BE2C (cell line): ENCODE results near the gene FADD.

Experiments
- DNase-seq: peaks from one replicate; pipeline ENCODE4 v3.0.0-alpha.2; 2020
- H3K27me3 ChIP-seq: fragments of 250-450 bp; sonication (Bioruptor Pico); 2 replicates; pipeline ENCODE4 v1.5.1; 2020; ENCODE audit warnings: mild to moderate bottlenecking
- H3K36me3 ChIP-seq: fragments of 250-450 bp; sonication (Bioruptor Pico); 2 replicates; pipeline ENCODE4 v1.5.1; 2020; ENCODE audit warnings: mild to moderate bottlenecking
- H3K4me1 ChIP-seq: fragments of 250-450 bp; sonication (Bioruptor Pico); 2 replicates; pipeline ENCODE4 v1.5.1; 2020
- H3K4me3 ChIP-seq: 2 replicates; pipeline ENCODE4 v1.5.1; 2011; ENCODE audit warnings: low read depth, low read length
- H3K9me3 ChIP-seq: fragments of 250-450 bp; sonication (Bioruptor Pico); 2 replicates; pipeline ENCODE4 v1.5.1; 2020
- CTCF ChIP-seq: IDR thresholded peaks from 2 replicates; pipeline ENCODE4 v1.5.1; 2012; ENCODE audit warnings: mild to moderate bottlenecking, low read depth, low read length

Gene FADD

GRCh38 chr11:70159627-70160570 lies 43.2 kb upstream of the FADD start:
- no peak for DNase-seq
- no peaks in the 10 kb centered on the region for H3K36me3 ChIP-seq
- no peak for TF ChIP-seq CTCF
- no peaks in the 10 kb centered on the region for H3K9me3 ChIP-seq
- H3K4me1 ChIP-seq = no peaks in the 10 kb centered on the region
- H3K27me3 ChIP-seq = no peaks in the 10 kb centered on the region
- H3K4me3 ChIP-seq = no peak overlapping the region

- TF ChIP-seq CTCF = no peak
- H3K27me3 ChIP-seq = no peaks in the 10 kb centered on the region
- H3K36me3 ChIP-seq = no peaks in the 10 kb centered on the region
- no peak for DNase-seq
- H3K4me3 ChIP-seq = no peak overlapping the region
- H3K4me1 ChIP-seq = no peaks in the 10 kb centered on the region
- H3K9me3 ChIP-seq = no peaks in the 10 kb centered on the region
Observed at GRCh38 chr11:70161043-70161625, 42.0 kb upstream of the FADD start.

- TF ChIP-seq CTCF = no peak
- Histone ChIP-seq H3K36me3 (no peaks in the 10 kb centered on the region), H3K4me1 (no peaks in the 10 kb centered on the region), H3K27me3 (no peaks in the 10 kb centered on the region), H3K4me3 (no peak overlapping the region), H3K9me3 (no peaks in the 10 kb centered on the region)
- DNase-seq = no peak
Observed at GRCh38 chr11:70164705-70165104, 38.4 kb upstream of the FADD start.

GRCh38 chr11:70167120-70167519 lies 36.0 kb upstream of the FADD start:
- Histone ChIP-seq H3K4me1 (no peaks in the 10 kb centered on the region), H3K4me3 (no peak overlapping the region), H3K9me3 (no peaks in the 10 kb centered on the region), H3K27me3 (no peaks in the 10 kb centered on the region), H3K36me3 (no peaks in the 10 kb centered on the region)
- DNase-seq = no peak
- no peak for TF ChIP-seq CTCF

GRCh38 chr11:70167723-70168404 lies 35.2 kb upstream of the FADD start:
- Histone ChIP-seq H3K4me3 (no peak overlapping the region), H3K36me3 (no peaks in the 10 kb centered on the region), H3K27me3 (no peaks in the 10 kb centered on the region), H3K4me1 (no peaks in the 10 kb centered on the region), H3K9me3 (no peaks in the 10 kb centered on the region)
- TF ChIP-seq CTCF = no peak
- DNase-seq = no peak

GRCh38 chr11:70168405-70168754 lies 34.7 kb upstream of the FADD start:
- DNase-seq = no peak
- Histone ChIP-seq H3K27me3 (no peaks in the 10 kb centered on the region), H3K9me3 (no peaks in the 10 kb centered on the region), H3K36me3 (no peaks in the 10 kb centered on the region), H3K4me1 (no peaks in the 10 kb centered on the region), H3K4me3 (no peak overlapping the region)
- TF ChIP-seq CTCF = no peak
